Calu3 (cell line): ENCODE measurements around the gene SP2. TPM values are rescaled to one million over a fixed set of nuclear protein-coding genes. Genes with fewer than 3 reads are reported as not detected.
"Not testable (repeated sequence)": the region's sequence is repeated elsewhere in the genome, so short reads cannot be mapped to it uniquely, and the experiment has no call there.

Source experiments
- BruUV-seq: library from RNA; stranded (reverse); fragments of 400-500 nt; replicated peaks from 2 replicates; lab custom pipeline; 2021; lab: Mats Ljungman, UMichigan
- CTCF ChIA-PET: fragments of 300-600 bp; sonication (Branson Sonifier 250); formaldehyde crosslinking; loops from one replicate; lab custom pipeline; 2022; ENCODE audit warnings: antibody characterized with exemption; lab: Charles Lee
- DNase-seq: peaks from one replicate; pipeline ENCODE4 v3.0.0; 2022
- H3K27ac Mint-ChIP-seq: one replicate; pipeline ENCODE4 v1.8.0; 2022; ENCODE audit warnings: mixed read lengths; ENCODE audit not compliant: unreplicated experiment
- H3K27me3 Mint-ChIP-seq: one replicate; pipeline ENCODE4 v1.8.0; 2022; ENCODE audit warnings: mixed read lengths; ENCODE audit not compliant: unreplicated experiment
- H3K36me3 Mint-ChIP-seq: one replicate; pipeline ENCODE4 v1.8.0; 2022; ENCODE audit warnings: mild to moderate bottlenecking, moderate library complexity, mixed read lengths; ENCODE audit not compliant: insufficient read depth, unreplicated experiment
- H3K4me1 Mint-ChIP-seq: one replicate; pipeline ENCODE4 v1.8.0; 2022; ENCODE audit warnings: mild to moderate bottlenecking, low read depth, mixed read lengths; ENCODE audit not compliant: unreplicated experiment
- H3K4me3 Mint-ChIP-seq: one replicate; pipeline ENCODE4 v1.8.0; 2022; ENCODE audit warnings: mild to moderate bottlenecking, low read depth, moderate library complexity, mixed read lengths; ENCODE audit not compliant: unreplicated experiment
- H3K9me3 Mint-ChIP-seq: one replicate; pipeline ENCODE4 v1.8.0; 2022; ENCODE audit warnings: low read depth, mixed read lengths; ENCODE audit not compliant: unreplicated experiment
- CTCF ChIP-seq: fragments of 200-600 bp; IDR thresholded peaks from one replicate; pipeline ENCODE4 v1.8.0; 2022; ENCODE audit warnings: antibody characterized with exemption; ENCODE audit not compliant: unreplicated experiment
- intact Hi-C: fragments of 100-400 bp; cut with micrococcal nuclease; formaldehyde crosslinking; loops from one replicate; pipeline ENCODE4 v1.10.0; 2022; ENCODE audit not compliant: unreplicated experiment
- total RNA-seq: library from RNA; stranded (reverse); gene quantifications from 2 replicates; pipeline ENCODE4 v1.2.3, GENCODE V29; 2022

SP2 gene
- total RNA-seq, 1 experiment from 2014 or later, result 21.5 TPM

GRCh38 chr17:47934856-47935255, 38.8 kb downstream of the SP2 start:
- H3K36me3 Mint-ChIP-seq, result peaks cover 10% of the 10 kb centered on the region
- CTCF ChIA-PET, result no interaction called here
- no peaks in the 10 kb centered on the region for H3K27me3 Mint-ChIP-seq
- no TSS peak for BruUV-seq
- peaks cover 19% of the 10 kb centered on the region for H3K4me1 Mint-ChIP-seq
- H3K4me3 Mint-ChIP-seq, result no peak overlapping the region
- H3K9me3 Mint-ChIP-seq, result no peaks in the 10 kb centered on the region
- no peak for TF ChIP-seq CTCF
- no peak overlapping the region for H3K27ac Mint-ChIP-seq
- intact Hi-C loops, result no loop called here
- DNase-seq, result no peak

GRCh38 chr17:47935468-47935867, 39.4 kb downstream of the SP2 start:
- Mint-ChIP-seq H3K36me3 (peaks cover 14% of the 10 kb centered on the region), H3K4me1 (peaks cover 23% of the 10 kb centered on the region)
- CTCF ChIA-PET, result interaction anchor here (1.0 to 1.4 kb wide), 3 partner anchors 11 to 90 kb away, joined by 4 to 11 read pairs (median 8); no protein-coding TSS in a partner anchor
- H3K27me3 Mint-ChIP-seq, intact Hi-C loops, H3K9me3 Mint-ChIP-seq, DNase-seq, H3K4me3 Mint-ChIP-seq, H3K27ac Mint-ChIP-seq, BruUV-seq: not testable (repeated sequence)

GRCh38 chr17:47935961-47936360, 39.9 kb downstream of the SP2 start:
- H3K27me3 Mint-ChIP-seq, result no peaks in the 10 kb centered on the region
- peak; percentile 54 for DNase-seq
- CTCF ChIA-PET, result interaction anchor here (0.6 to 1.4 kb wide), 5 partner anchors 11 to 95 kb away, joined by 3 to 11 read pairs (median 4); partner anchors contain the start of gene PRR15L
- H3K4me1 Mint-ChIP-seq, result peaks cover 28% of the 10 kb centered on the region
- H3K36me3 Mint-ChIP-seq, result peaks cover 19% of the 10 kb centered on the region
- no peak for TF ChIP-seq CTCF
- peaks cover 2% of the 10 kb centered on the region for H3K9me3 Mint-ChIP-seq
- BruUV-seq, result no TSS peak
- no peak overlapping the region for H3K27ac Mint-ChIP-seq
- H3K4me3 Mint-ChIP-seq, result no peak overlapping the region
- intact Hi-C loops, result no loop called here

GRCh38 chr17:47937941-47938340, 41.9 kb downstream of the SP2 start:
- no peak overlapping the region for H3K27ac Mint-ChIP-seq
- H3K4me1 Mint-ChIP-seq, result peaks cover 44% of the 10 kb centered on the region
- intact Hi-C loops, result no loop called here
- BruUV-seq, result no TSS peak
- no peak overlapping the region for H3K4me3 Mint-ChIP-seq
- H3K36me3 Mint-ChIP-seq, result peaks cover 31% of the 10 kb centered on the region
- peaks cover 4% of the 10 kb centered on the region for H3K9me3 Mint-ChIP-seq
- DNase-seq, result no peak
- no peaks in the 10 kb centered on the region for H3K27me3 Mint-ChIP-seq
- TF ChIP-seq CTCF, result no peak
- CTCF ChIA-PET, result interaction anchor here (0.7 kb wide), 1 partner anchor 47 kb away, joined by 4 read pairs; no protein-coding TSS in a partner anchor
